SK-N-MC (cell line): ENCODE measurements around the gene KANSL3.

Experiments
- EZH2 ChIP-seq: fragments of 200-600 bp; sonication (generic); IDR thresholded peaks from one replicate; pipeline ENCODE4 v1.6.1; 2017; ENCODE audit warnings: antibody characterized with exemption
- POLR2AphosphoS5 ChIP-seq: IDR thresholded peaks from 2 replicates; pipeline ENCODE4 v1.6.1; 2012; ENCODE audit warnings: mild to moderate bottlenecking, low read depth, low read length, borderline replicate concordance

- TF ChIP-seq EZH2 (no peak), POLR2AphosphoS5 (no peak)
These were observed 90.9 kb downstream of the KANSL3 start for GRCh38 chr2:96547203-96547641.
